PFSK-1 (cell line): ENCODE data around the gene C3orf18.

Experiments used
- FOXP2 ChIP-seq: optimal IDR thresholded peaks from 2 replicates; pipeline ENCODE3; 2011; ENCODE audit warnings: borderline replicate concordance, control low read depth, inconsistent platforms; ENCODE audit not compliant: insufficient read depth; ENCODE audit errors: extremely low read length, extremely low read depth
- POLR2AphosphoS5 ChIP-seq: IDR thresholded peaks from 2 replicates; pipeline ENCODE4 v1.6.1; 2012; ENCODE audit warnings: low read depth, mild to moderate bottlenecking, control low read depth, low read length, moderate library complexity
- REST ChIP-seq, 2 experiments: IDR thresholded peaks; 2 replicates each; pipeline versions ENCODE4 v1.6.1 to v1.8.0; 2011 to 2012; ENCODE audit warnings: low read depth in 2 of 2, low read length in 2 of 2, control low read depth in 1 of 2, inconsistent platforms in 1 of 2, mild to moderate bottlenecking in 1 of 2, moderate library complexity in 1 of 2; ENCODE audit not compliant: insufficient read depth in 1 of 2
- SIN3A ChIP-seq: IDR thresholded peaks from 2 replicates; pipeline ENCODE4 v1.6.1; 2012; ENCODE audit warnings: mild to moderate bottlenecking, low read length, moderate library complexity, borderline replicate concordance; ENCODE audit not compliant: insufficient read depth
- TAF1 ChIP-seq: IDR thresholded peaks from 2 replicates; pipeline ENCODE4 v1.6.1; 2012; ENCODE audit warnings: low read length, control low read depth, borderline replicate concordance; ENCODE audit not compliant: insufficient read depth

C3orf18 gene

GRCh38 chr3:50534681-50535330, 32.7 kb downstream of the C3orf18 start:
- TF ChIP-seq FOXP2, result no peak
- no peak for TF ChIP-seq SIN3A
- TF ChIP-seq TAF1, result no peak
- no peak for TF ChIP-seq REST (IDR thresholded peaks at IDR 0.05; ENCODE audit: insufficient read depth in 1 of 2, low read depth in 2 of 2, low read length in 2 of 2)
- TF ChIP-seq POLR2AphosphoS5, result no peak

- TF ChIP-seq TAF1 (no peak), REST (IDR thresholded peaks at IDR 0.05; ENCODE audit: insufficient read depth in 1 of 2, low read depth in 2 of 2, low read length in 2 of 2) (no peak), FOXP2 (no peak), SIN3A (no peak), POLR2AphosphoS5 (no peak)
These were observed 33.6 kb downstream of the C3orf18 start for GRCh38 chr3:50533807-50534461.

- TF ChIP-seq POLR2AphosphoS5, result no peak
These were observed 34.2 kb downstream of the C3orf18 start for GRCh38 chr3:50533316-50533715.

- no peak for TF ChIP-seq FOXP2
These were observed 35.4 kb downstream of the C3orf18 start for GRCh38 chr3:50532062-50532705.

- TF ChIP-seq SIN3A, result no peak
- TF ChIP-seq POLR2AphosphoS5, result no peak
- TF ChIP-seq TAF1, result no peak
These were observed 36.3 kb downstream of the C3orf18 start for GRCh38 chr3:50531201-50531600.

- TF ChIP-seq SIN3A (no peak), REST (IDR thresholded peaks at IDR 0.05; ENCODE audit: insufficient read depth in 1 of 2, low read depth in 2 of 2, low read length in 2 of 2) (no peak), TAF1 (no peak), POLR2AphosphoS5 (no peak), FOXP2 (no peak)
These were observed 37.3 kb downstream of the C3orf18 start for GRCh38 chr3:50530001-50530970.
